ENCODE results near the gene PET100.

Gene PET100

DNA sequence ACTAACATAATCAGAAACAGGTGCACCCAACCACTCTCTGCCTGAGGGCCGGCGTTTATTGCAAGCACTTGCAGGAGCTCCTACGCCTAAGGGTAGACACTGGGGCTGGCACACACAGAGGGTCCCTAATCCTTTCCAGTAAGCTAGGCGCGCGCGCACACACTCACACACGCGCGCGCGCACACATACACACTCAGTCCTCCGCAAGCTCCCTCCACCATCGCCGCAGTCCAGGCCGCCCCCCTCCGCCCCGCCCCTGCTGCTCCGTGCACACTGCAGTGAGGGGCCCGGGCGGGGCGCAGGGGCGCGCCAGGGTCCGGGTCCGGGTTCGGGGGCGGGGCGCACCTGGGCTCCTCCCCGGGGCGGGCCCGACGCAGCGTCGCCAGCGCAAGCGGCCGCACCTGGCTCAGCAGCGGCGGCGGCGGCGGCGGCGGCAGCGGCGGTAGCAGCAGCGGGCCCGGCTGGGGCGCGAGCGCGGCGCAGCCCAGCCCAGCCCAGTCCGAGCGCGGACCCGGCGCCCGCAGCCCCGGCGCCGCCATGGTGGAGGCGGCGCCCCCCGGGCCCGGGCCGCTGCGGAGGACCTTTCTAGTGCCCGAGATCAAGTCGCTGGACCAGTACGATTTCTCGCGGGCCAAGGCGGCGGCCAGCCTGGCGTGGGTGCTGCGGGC is 34.0 kb upstream of the PET100 start, which contains the start of gene CAMSAP3:
TSS of gene CAMSAP3 (plus strand) at position 398 of the 668 bp plus-strand sequence. CDS start at position 538, 140 bp downstream.
- TF ChIP-seq TAF1 (IDR thresholded peaks at IDR 0.05; ENCODE audit: low read depth) (peak; percentile 40; the same call in 1 of the 2 replicates), CEBPB (IDR thresholded peaks at IDR 0.05) (no peak), ZBTB7A (IDR thresholded peaks at IDR 0.05; ENCODE audit: low read depth) (peak; percentile 94), TEAD4 (IDR thresholded peaks at IDR 0.05) (no peak), TCF12 (IDR thresholded peaks at IDR 0.05; ENCODE audit: low read depth) (no peak), YY1 (IDR thresholded peaks at IDR 0.05; ENCODE audit: low read depth) (no peak)
- TF ChIP-seq, protein P1, sequence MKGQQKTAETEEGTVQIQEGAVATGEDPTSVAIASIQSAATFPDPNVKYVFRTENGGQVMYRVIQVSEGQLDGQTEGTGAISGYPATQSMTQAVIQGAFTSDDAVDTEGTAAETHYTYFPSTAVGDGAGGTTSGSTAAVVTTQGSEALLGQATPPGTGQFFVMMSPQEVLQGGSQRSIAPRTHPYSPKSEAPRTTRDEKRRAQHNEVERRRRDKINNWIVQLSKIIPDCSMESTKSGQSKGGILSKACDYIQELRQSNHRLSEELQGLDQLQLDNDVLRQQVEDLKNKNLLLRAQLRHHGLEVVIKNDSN (IDR thresholded peaks at IDR 0.05), result no peak
- TF ChIP-seq, protein P2, sequence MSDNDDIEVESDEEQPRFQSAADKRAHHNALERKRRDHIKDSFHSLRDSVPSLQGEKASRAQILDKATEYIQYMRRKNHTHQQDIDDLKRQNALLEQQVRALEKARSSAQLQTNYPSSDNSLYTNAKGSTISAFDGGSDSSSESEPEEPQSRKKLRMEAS (IDR thresholded peaks at IDR 0.05), result no peak; the same call in 1 of the 2 replicates

DNA sequence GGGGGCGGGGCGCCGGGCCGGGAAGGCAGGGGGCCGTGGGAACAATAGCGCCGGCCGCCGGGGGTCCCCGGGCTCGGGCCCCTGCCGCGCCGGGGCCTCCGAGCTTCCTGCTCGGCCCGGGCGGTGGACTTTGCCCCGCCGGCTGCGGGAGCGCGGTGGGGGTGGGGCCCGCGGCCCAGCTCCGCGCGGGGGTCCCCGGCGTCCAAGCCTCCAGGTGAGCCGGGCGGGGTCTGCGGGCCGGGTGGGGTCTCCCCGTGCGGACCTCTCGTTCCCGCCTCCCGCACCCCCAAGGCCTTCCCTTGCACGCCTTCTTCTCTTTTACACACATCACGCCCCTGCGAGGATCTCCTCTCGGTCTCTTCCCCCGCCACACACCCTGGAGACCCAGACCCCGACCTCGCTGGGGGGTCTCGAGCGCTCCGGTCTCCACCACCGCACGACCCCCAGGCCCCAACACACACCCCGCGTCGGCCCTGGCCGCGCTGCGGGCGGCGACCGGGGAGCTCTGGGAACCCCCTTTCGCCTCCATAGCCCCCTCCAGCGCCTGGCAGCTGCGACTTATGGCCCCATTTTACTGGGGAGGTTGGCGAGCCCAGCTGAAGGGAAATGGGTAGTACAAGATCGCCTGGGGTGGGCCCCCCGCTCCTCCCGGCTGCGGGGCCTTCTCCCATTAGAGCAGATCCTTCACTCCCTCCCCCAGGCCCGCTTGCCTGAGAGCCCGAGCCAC is 33.2 kb upstream of the PET100 start:
- TF ChIP-seq ZBTB7A (IDR thresholded peaks at IDR 0.05; ENCODE audit: low read depth) (peak; percentile 30; the same call in 1 of the 2 replicates), CREB1 (IDR thresholded peaks at IDR 0.05; ENCODE audit: low read depth) (no peak), EP300 (IDR thresholded peaks at IDR 0.05; ENCODE audit: borderline replicate concordance) (no peak), RAD21 (IDR thresholded peaks at IDR 0.05; ENCODE audit: low read depth) (no peak), YY1 (IDR thresholded peaks at IDR 0.05; ENCODE audit: low read depth) (no peak), TAF1 (IDR thresholded peaks at IDR 0.05; ENCODE audit: low read depth) (no peak), TEAD4 (IDR thresholded peaks at IDR 0.05) (no peak)
- TF ChIP-seq, protein P3, sequence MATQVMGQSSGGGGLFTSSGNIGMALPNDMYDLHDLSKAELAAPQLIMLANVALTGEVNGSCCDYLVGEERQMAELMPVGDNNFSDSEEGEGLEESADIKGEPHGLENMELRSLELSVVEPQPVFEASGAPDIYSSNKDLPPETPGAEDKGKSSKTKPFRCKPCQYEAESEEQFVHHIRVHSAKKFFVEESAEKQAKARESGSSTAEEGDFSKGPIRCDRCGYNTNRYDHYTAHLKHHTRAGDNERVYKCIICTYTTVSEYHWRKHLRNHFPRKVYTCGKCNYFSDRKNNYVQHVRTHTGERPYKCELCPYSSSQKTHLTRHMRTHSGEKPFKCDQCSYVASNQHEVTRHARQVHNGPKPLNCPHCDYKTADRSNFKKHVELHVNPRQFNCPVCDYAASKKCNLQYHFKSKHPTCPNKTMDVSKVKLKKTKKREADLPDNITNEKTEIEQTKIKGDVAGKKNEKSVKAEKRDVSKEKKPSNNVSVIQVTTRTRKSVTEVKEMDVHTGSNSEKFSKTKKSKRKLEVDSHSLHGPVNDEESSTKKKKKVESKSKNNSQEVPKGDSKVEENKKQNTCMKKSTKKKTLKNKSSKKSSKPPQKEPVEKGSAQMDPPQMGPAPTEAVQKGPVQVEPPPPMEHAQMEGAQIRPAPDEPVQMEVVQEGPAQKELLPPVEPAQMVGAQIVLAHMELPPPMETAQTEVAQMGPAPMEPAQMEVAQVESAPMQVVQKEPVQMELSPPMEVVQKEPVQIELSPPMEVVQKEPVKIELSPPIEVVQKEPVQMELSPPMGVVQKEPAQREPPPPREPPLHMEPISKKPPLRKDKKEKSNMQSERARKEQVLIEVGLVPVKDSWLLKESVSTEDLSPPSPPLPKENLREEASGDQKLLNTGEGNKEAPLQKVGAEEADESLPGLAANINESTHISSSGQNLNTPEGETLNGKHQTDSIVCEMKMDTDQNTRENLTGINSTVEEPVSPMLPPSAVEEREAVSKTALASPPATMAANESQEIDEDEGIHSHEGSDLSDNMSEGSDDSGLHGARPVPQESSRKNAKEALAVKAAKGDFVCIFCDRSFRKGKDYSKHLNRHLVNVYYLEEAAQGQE (IDR thresholded peaks at IDR 0.05; ENCODE audit: low read depth), result no peak

DNA sequence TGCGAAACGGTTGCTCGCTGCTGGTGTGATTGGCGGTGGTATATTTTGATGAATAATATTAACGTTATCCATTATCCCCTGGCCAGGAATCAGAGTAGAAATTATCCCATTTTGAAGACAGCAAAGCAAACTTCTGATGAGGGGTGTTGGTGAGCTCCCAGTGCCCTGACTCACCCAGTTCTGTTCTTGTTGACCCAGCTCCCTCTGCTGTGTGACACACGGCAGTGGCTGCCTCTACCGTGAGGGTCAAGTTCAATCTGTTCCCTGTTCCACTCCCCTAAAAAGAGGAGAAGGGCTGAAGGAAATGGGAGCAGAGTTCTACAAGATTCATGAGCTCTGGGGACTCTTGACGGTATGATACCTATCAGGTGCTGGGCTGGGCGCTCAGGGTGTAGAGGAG is 31.9 kb upstream of the PET100 start:
- no peak for TF ChIP-seq CEBPB (IDR thresholded peaks at IDR 0.05)
- no peak for TF ChIP-seq EP300 (IDR thresholded peaks at IDR 0.05; ENCODE audit: borderline replicate concordance)
- no peak for TF ChIP-seq NFIC (IDR thresholded peaks at IDR 0.05)
- TF ChIP-seq FOXM1 (IDR thresholded peaks at IDR 0.05; ENCODE audit: borderline replicate concordance, low read depth), result no peak
- TF ChIP-seq, protein P3 (IDR thresholded peaks at IDR 0.05; ENCODE audit: low read depth), result no peak
- no peak for TF ChIP-seq TCF12 (IDR thresholded peaks at IDR 0.05; ENCODE audit: low read depth)
- no peak for TF ChIP-seq EGR1 (IDR thresholded peaks at IDR 0.05)
- no peak for TF ChIP-seq YY1 (IDR thresholded peaks at IDR 0.05; ENCODE audit: low read depth)
- TF ChIP-seq TEAD4 (IDR thresholded peaks at IDR 0.05), result no peak
- TF ChIP-seq ZBTB7A (IDR thresholded peaks at IDR 0.05; ENCODE audit: low read depth), result no peak
- TF ChIP-seq RAD21 (IDR thresholded peaks at IDR 0.05; ENCODE audit: low read depth), result no peak

DNA sequence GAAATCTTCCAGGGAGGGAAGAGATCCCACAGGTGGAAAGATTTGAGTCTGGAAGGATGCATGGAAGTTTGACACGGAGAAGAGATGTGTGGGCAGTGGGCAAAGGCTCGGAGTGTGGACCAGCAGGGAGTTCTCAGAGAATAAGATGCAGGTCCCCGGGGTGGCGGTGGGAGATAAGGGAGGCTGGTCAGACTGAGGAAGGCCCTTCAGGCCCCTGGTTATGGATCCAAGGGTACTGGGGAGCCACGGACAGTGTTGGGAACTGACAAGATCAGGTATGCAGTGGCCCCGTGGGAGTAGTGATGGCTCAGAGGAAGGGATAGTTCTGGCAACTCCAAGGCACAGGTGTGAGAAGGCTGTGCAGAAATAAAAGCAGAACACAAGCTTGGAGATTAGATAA is 31.4 kb upstream of the PET100 start:
- TF ChIP-seq TCF12 (IDR thresholded peaks at IDR 0.05; ENCODE audit: low read depth), result no peak
- no peak for TF ChIP-seq RAD21 (IDR thresholded peaks at IDR 0.05; ENCODE audit: low read depth)
- TF ChIP-seq, protein P1 (IDR thresholded peaks at IDR 0.05), result no peak
- no peak for TF ChIP-seq TAF1 (IDR thresholded peaks at IDR 0.05; ENCODE audit: low read depth)
- no peak for TF ChIP-seq EP300 (IDR thresholded peaks at IDR 0.05; ENCODE audit: borderline replicate concordance)
- TF ChIP-seq, protein P3 (IDR thresholded peaks at IDR 0.05; ENCODE audit: low read depth), result no peak
- no peak for TF ChIP-seq CREB1 (IDR thresholded peaks at IDR 0.05; ENCODE audit: low read depth)
- TF ChIP-seq, protein P2 (IDR thresholded peaks at IDR 0.05), result no peak
- no peak for TF ChIP-seq YY1 (IDR thresholded peaks at IDR 0.05; ENCODE audit: low read depth)
- no peak for TF ChIP-seq FOXM1 (IDR thresholded peaks at IDR 0.05; ENCODE audit: borderline replicate concordance, low read depth)
- TF ChIP-seq TEAD4 (IDR thresholded peaks at IDR 0.05), result no peak
- no peak for TF ChIP-seq ZBTB7A (IDR thresholded peaks at IDR 0.05; ENCODE audit: low read depth)
- no peak for TF ChIP-seq EGR1 (IDR thresholded peaks at IDR 0.05)
